ENCODE measurements around the gene BMP7. TPM values are rescaled to one million over a fixed set of nuclear protein-coding genes. Genes with fewer than 3 reads are reported as not detected.

The BMP7 gene
- total RNA-seq, 1 experiment from 2014 or later, result 43.9 TPM

GRCh38 chr20:57214427-57214826 is 52.0 kb downstream of the BMP7 start:
- Histone ChIP-seq H3K36me3 (replicated peaks; ENCODE audit: control insufficient read depth, insufficient read depth, low read length) (no peaks in the 10 kb centered on the region; the same call in 1 of the 2 replicates), H3K4me3 (ENCODE audit: insufficient read depth, low read depth, low read length) (no peak overlapping the region), H3K27me3 (ENCODE audit: control insufficient read depth, insufficient read depth, low read length) (no peaks in the 10 kb centered on the region)
- DNase-seq, result no peak

- Histone ChIP-seq H3K27me3 (ENCODE audit: control insufficient read depth, insufficient read depth, low read length) (no peaks in the 10 kb centered on the region), H3K4me3 (ENCODE audit: insufficient read depth, low read depth, low read length) (no peak overlapping the region), H3K36me3 (replicated peaks; ENCODE audit: control insufficient read depth, insufficient read depth, low read length) (no peaks in the 10 kb centered on the region)
- DNase-seq, result no peak
Measured at GRCh38 chr20:57213924-57214323, 52.5 kb downstream of the BMP7 start.

GRCh38 chr20:57213291-57213690 is 53.1 kb downstream of the BMP7 start:
- Histone ChIP-seq H3K36me3 (replicated peaks; ENCODE audit: control insufficient read depth, insufficient read depth, low read length) (no peaks in the 10 kb centered on the region), H3K27me3 (ENCODE audit: control insufficient read depth, insufficient read depth, low read length) (no peaks in the 10 kb centered on the region), H3K4me3 (ENCODE audit: insufficient read depth, low read depth, low read length) (no peak overlapping the region)
- DNase-seq, result no peak

- peak; percentile 87 for DNase-seq
Measured at GRCh38 chr20:57212534-57213276, 53.7 kb downstream of the BMP7 start.

GRCh38 chr20:57211908-57212533 is 54.4 kb downstream of the BMP7 start:
- no peaks in the 10 kb centered on the region for H3K36me3 ChIP-seq (replicated peaks; ENCODE audit: control insufficient read depth, insufficient read depth, low read length)
- DNase-seq, result peak; percentile 82
- no peak overlapping the region for H3K4me3 ChIP-seq (ENCODE audit: insufficient read depth, low read depth, low read length)
- H3K27me3 ChIP-seq (ENCODE audit: control insufficient read depth, insufficient read depth, low read length), result no peaks in the 10 kb centered on the region

More at GRCh38 chr20:57212534-57213276, 53.7 kb downstream of the BMP7 start:
- Histone ChIP-seq H3K36me3 (replicated peaks; ENCODE audit: control insufficient read depth, insufficient read depth, low read length) (no peaks in the 10 kb centered on the region), H3K4me3 (ENCODE audit: insufficient read depth, low read depth, low read length) (no peak overlapping the region), H3K27me3 (ENCODE audit: control insufficient read depth, insufficient read depth, low read length) (no peaks in the 10 kb centered on the region)

GRCh38 chr20:57211406-57211805 is 55.0 kb downstream of the BMP7 start:
- Histone ChIP-seq H3K4me3 (ENCODE audit: insufficient read depth, low read depth, low read length) (no peak overlapping the region), H3K27me3 (ENCODE audit: control insufficient read depth, insufficient read depth, low read length) (no peaks in the 10 kb centered on the region), H3K36me3 (replicated peaks; ENCODE audit: control insufficient read depth, insufficient read depth, low read length) (no peaks in the 10 kb centered on the region)
- no peak for DNase-seq

- Histone ChIP-seq H3K27me3 (ENCODE audit: control insufficient read depth, insufficient read depth, low read length) (no peaks in the 10 kb centered on the region), H3K4me3 (ENCODE audit: insufficient read depth, low read depth, low read length) (no peak overlapping the region), H3K36me3 (replicated peaks; ENCODE audit: control insufficient read depth, insufficient read depth, low read length) (no peaks in the 10 kb centered on the region)
- DNase-seq, result no peak
Measured at GRCh38 chr20:57210911-57211280, 55.5 kb downstream of the BMP7 start.

GRCh38 chr20:57210054-57210910 is 56.2 kb downstream of the BMP7 start:
- H3K27me3 ChIP-seq (ENCODE audit: control insufficient read depth, insufficient read depth, low read length), result no peaks in the 10 kb centered on the region
- no peaks in the 10 kb centered on the region for H3K36me3 ChIP-seq (replicated peaks; ENCODE audit: control insufficient read depth, insufficient read depth, low read length)
- no peak overlapping the region for H3K4me3 ChIP-seq (ENCODE audit: insufficient read depth, low read depth, low read length)
- DNase-seq, result no peak

- no peaks in the 10 kb centered on the region for H3K27me3 ChIP-seq (ENCODE audit: control insufficient read depth, insufficient read depth, low read length)
- H3K36me3 ChIP-seq (replicated peaks; ENCODE audit: control insufficient read depth, insufficient read depth, low read length), result no peaks in the 10 kb centered on the region
- no peak overlapping the region for H3K4me3 ChIP-seq (ENCODE audit: insufficient read depth, low read depth, low read length)
- no peak for DNase-seq
Measured at GRCh38 chr20:57209413-57209812, 57.0 kb downstream of the BMP7 start.

- Histone ChIP-seq H3K4me3 (ENCODE audit: insufficient read depth, low read depth, low read length) (no peak overlapping the region), H3K36me3 (replicated peaks; ENCODE audit: control insufficient read depth, insufficient read depth, low read length) (no peaks in the 10 kb centered on the region), H3K27me3 (ENCODE audit: control insufficient read depth, insufficient read depth, low read length) (no peaks in the 10 kb centered on the region)
- no peak for DNase-seq
Measured at GRCh38 chr20:57208198-57208597, 58.2 kb downstream of the BMP7 start.

- Histone ChIP-seq H3K27me3 (ENCODE audit: control insufficient read depth, insufficient read depth, low read length) (no peaks in the 10 kb centered on the region), H3K4me3 (ENCODE audit: insufficient read depth, low read depth, low read length) (no peak overlapping the region), H3K36me3 (replicated peaks; ENCODE audit: control insufficient read depth, insufficient read depth, low read length) (no peaks in the 10 kb centered on the region)
- DNase-seq, result no peak
Measured at GRCh38 chr20:57207251-57207650, 59.2 kb downstream of the BMP7 start.

GRCh38 chr20:57205606-57206219 is 60.7 kb downstream of the BMP7 start:
- H3K27me3 ChIP-seq (ENCODE audit: control insufficient read depth, insufficient read depth, low read length), result no peaks in the 10 kb centered on the region
- no peaks in the 10 kb centered on the region for H3K36me3 ChIP-seq (replicated peaks; ENCODE audit: control insufficient read depth, insufficient read depth, low read length)
- no peak for DNase-seq
- H3K4me3 ChIP-seq (ENCODE audit: insufficient read depth, low read depth, low read length), result no peak overlapping the region

GRCh38 chr20:57203986-57204385 is 62.5 kb downstream of the BMP7 start:
- Histone ChIP-seq H3K27me3 (ENCODE audit: control insufficient read depth, insufficient read depth, low read length) (no peaks in the 10 kb centered on the region), H3K4me3 (ENCODE audit: insufficient read depth, low read depth, low read length) (no peak overlapping the region), H3K36me3 (replicated peaks; ENCODE audit: control insufficient read depth, insufficient read depth, low read length) (no peaks in the 10 kb centered on the region)
- DNase-seq, result no peak

GRCh38 chr20:57203204-57203603 is 63.2 kb downstream of the BMP7 start:
- no peaks in the 10 kb centered on the region for H3K27me3 ChIP-seq (ENCODE audit: control insufficient read depth, insufficient read depth, low read length)
- H3K36me3 ChIP-seq (replicated peaks; ENCODE audit: control insufficient read depth, insufficient read depth, low read length), result no peaks in the 10 kb centered on the region
- H3K4me3 ChIP-seq (ENCODE audit: insufficient read depth, low read depth, low read length), result no peak overlapping the region
- DNase-seq, result no peak
